Measurements from ENCODE around the gene ZSCAN22.
"Not testable (repeated sequence)": the region's sequence is repeated elsewhere in the genome, so short reads cannot be mapped to it uniquely, and the experiment has no call there.

ZSCAN22 gene

DNA sequence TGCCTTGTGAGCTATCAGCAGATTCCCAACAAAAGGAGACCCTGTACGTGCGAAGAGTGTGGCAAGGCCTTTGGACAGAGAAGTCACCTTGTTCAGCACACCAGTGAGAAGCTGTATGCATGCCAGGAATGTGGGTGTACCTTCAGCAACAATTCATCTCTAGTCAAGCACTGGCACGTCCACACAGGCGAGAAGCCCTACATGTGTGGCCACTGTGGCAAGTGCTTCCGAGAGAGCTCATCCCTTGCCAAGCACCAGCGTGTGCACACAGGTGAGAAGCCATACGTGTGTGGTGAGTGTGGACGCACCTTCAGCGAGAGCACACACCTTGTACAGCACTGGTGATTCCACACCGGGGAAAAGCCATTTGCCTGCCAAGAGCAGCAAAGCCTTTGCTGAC lies 7.6 kb upstream of the ZSCAN22 start:
- no peak for DNase-seq

- no peak for DNase-seq
Observed at GRCh38 chr19:58325311-58326022, 1.3 kb upstream of the ZSCAN22 start.

GRCh38 chr19:58326501-58326913 lies 287 bp upstream of the ZSCAN22 start:
- no peak for DNase-seq

- DNase-seq, result no peak
Observed at GRCh38 chr19:58328999-58329398, 2.2 kb downstream of the ZSCAN22 start.

DNA sequence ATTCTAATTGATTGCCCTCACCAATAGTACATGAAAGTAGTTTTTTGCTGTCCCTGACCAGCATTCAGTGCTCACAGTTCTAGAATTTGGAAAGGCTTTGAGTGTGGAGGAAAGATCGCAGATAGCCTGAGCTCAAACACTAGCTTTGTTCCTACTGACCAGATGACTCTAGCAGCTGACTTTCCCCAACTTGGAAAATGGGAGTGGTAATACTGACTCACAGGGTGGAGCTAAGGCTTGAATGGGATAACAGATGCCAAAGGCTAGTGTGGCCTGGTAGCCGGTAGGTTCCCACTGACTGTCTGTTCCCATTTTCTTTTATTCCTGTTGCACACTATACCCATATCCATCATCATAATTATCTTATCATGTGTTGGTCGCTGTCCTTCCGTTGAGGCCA lies 3.7 kb downstream of the ZSCAN22 start:
- DNase-seq, result no peak

- DNase-seq, result no peak
Observed at GRCh38 chr19:58332697-58333096, 5.9 kb downstream of the ZSCAN22 start.

DNA sequence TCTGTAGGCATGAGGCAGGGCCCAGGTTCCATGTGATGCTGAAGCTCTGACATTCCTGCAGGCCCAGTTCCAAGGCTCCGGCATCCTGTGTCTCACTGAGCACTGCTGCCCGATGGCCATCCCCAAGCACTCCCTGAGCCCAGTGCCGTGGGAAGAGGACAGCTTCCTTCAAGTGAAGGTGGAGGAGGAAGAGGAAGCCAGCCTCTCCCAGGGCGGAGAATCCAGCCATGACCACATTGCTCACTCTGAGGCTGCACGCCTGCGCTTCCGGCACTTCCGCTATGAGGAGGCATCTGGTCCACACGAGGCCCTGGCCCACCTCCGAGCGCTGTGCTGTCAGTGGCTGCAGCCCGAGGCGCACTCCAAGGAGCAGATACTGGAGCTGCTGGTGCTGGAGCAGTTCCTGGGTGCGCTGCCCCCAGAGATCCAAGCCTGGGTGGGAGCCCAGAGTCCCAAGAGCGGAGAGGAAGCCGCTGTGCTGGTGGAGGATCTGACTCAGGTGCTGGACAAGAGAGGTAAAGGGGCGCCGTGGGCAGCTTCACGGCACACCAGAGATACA lies 8.0 kb downstream of the ZSCAN22 start:
- no peak for DNase-seq

GRCh38 chr19:58335630-58336029 lies 8.8 kb downstream of the ZSCAN22 start:
- DNase-seq, result no peak

DNA sequence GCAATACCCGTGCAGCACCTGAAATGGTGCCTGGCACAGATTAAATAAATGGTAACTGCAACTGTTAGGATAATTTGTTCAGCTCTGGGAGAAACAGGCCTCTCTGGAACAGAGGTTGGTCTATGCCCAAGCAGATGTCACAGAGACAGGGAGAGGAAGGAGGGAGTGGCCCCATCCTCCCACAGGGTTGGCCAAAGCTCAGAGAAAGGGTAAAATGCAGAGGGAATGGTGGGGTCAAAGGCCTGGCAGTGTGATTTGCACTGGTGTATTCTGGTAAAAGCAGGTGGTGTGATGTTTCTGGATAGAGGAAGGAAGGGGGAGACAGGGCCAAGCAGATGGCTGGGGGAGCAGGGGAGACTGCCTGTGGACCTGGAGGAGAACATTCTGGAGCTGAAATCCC lies 9.4 kb downstream of the ZSCAN22 start:
- DNase-seq, result no peak

- no peak for DNase-seq
Observed at GRCh38 chr19:58336820-58337219, 10.0 kb downstream of the ZSCAN22 start.

DNA sequence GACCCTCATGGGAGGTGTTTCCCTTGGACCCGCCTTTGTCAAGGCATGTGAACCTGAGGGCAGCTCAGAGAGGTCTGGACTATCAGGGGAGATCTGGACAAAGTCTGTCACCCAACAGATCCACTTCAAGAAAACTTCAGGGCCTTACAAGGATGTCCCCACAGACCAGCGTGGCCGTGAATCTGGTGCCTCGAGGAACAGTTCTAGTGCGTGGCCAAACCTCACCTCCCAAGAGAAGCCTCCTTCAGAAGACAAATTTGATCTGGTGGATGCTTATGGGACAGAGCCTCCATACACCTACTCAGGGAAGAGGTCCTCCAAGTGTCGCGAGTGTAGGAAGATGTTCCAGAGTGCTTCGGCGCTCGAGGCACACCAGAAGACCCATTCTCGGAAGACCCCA lies 11.5 kb downstream of the ZSCAN22 start:
- no peak for DNase-seq

- DNase-seq, result no peak
Observed at GRCh38 chr19:58338825-58339558, 12.2 kb downstream of the ZSCAN22 start.

GRCh38 chr19:58345558-58345957 lies 18.8 kb downstream of the ZSCAN22 start:
- DNase-seq, result no peak

DNA sequence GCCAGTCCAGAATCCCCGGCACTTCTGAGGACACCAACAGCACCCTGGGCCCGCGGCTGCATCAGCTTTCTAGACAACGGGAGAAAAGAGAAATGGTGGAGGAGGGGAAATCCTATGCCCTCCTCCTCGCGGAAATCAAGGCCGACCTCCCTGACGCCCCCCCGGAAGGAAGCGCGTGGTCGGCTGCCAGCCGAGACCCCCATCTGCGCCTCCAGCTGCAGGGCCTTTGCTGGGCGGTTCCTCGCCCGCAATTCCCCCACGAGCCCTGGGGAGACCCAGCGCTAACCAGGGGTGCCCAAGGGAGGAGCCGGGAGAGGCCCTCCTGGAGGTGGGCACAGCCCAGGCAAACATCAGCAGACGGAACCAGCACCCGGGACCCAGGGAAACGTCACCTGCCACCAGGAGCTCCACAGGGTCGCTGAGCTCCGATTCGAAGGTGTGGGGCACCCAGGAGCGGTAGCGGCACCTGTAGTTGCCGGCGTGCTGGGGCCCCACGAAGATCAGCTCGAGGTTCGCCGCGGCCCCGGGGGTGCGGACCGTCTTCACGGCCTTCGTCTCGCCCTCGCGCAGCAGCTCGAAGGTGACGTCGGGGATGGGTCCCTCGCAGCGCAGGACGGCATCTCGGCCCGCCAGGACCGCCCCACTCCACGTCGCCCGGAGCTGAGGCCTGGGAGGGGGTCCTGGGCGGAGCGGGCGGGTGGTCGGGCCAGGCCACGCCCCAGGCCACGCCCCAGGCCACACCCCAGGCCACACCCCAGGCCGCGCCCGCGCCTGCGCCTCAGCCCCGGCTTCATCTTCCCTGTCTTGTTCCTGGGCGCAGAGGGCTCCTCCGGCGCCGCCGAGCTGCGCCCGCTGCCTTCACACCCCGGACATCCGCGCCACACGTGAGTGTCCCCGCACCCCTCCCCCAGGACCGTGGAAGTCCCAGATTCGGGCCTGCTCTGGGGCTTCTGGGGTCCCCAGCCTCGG lies 20.5 kb downstream of the ZSCAN22 start:
- peak; percentile 52 for DNase-seq

DNA sequence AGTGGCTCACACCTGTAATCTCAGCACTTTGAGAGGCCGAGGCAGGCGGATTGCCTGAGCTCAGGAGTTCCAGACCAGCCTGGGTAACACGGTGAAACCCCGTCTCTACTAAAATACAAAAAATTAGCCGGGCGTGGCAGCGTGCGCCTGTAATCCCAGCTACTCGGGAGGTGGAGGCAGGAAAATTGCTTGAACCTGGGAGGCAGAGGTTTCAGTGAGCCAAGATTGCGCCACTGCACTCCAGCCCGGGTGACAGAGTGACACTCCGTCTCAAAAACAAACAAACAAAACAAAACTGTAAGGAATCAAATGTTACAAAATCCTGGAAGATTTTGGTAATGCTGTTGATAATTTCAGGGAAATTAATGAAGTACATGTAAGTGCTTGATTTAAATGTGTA lies 21.3 kb downstream of the ZSCAN22 start:
- not testable (repeated sequence) for DNase-seq

GRCh38 chr19:58349590-58349989 lies 22.8 kb downstream of the ZSCAN22 start:
- no peak for DNase-seq

GRCh38 chr19:58350001-58350861 lies 23.4 kb downstream of the ZSCAN22 start:
- no peak for DNase-seq

- no peak for DNase-seq
Observed at GRCh38 chr19:58350871-58351557, 24.2 kb downstream of the ZSCAN22 start.

- DNase-seq, result no peak
Observed at GRCh38 chr19:58351558-58351878, 24.7 kb downstream of the ZSCAN22 start.

GRCh38 chr19:58351990-58352755 lies 25.4 kb downstream of the ZSCAN22 start:
- DNase-seq, result no peak
